ENCODE data around the gene BNIP1. TPM values are rescaled to one million over a fixed set of nuclear protein-coding genes. Genes with fewer than 3 reads are reported as not detected.

BNIP1 gene
- total and polyA plus RNA-seq, 2 of the 4 experiments (the other 2 are of a cell fraction): 24.3 to 35.3 TPM

DNA sequence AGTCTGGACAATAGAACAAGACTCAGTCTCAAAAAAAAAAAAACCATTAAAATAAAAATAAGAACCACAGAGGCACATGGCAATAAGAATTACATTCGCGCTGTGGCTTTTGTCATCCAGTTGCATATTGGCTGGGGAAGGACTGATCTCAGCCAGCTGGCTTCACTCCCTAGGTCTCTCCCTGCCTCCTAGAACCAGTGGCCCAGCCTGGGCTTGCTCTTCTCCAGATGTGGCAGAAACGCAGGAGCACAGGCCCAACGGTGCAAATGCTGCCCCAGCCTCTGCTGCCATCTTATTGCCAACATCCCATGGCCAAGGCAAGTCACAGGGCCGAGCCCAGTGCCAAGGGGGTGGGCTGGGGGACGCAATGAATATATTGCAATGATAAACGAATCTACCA, 53.7 kb downstream of the BNIP1 start:
- Histone ChIP-seq H3K23ac (ENCODE audit: low read depth, low read length) (no peak overlapping the region), H3K9me1 (ENCODE audit: insufficient read depth, low read length) (no peaks in the 10 kb centered on the region), H4K5ac (ENCODE audit: low read depth, low read length) (no peak overlapping the region), H3K4me2 (ENCODE audit: low read depth, low read length) (no peak overlapping the region), H2BK15ac (ENCODE audit: low read depth, low read length) (no peak overlapping the region), H2BK5ac (ENCODE audit: low read depth, low read length, poor library complexity, severe bottlenecking) (no peak overlapping the region), H3K4me3 (ENCODE audit: insufficient read depth, low read depth, low read length) (no peak overlapping the region), H3K56ac (ENCODE audit: extremely low read depth, insufficient read depth, low read length) (no peak overlapping the region), H3K9me3 (ENCODE audit: control insufficient read depth, insufficient read depth, low read length) (peaks cover 10% of the 10 kb centered on the region), H3K36me3 (ENCODE audit: control insufficient read depth, insufficient read depth, low read length) (no peaks in the 10 kb centered on the region), H4K8ac (ENCODE audit: low read depth in 2 of 2, low read length in 2 of 2) (no peak overlapping the region), H3K14ac (replicated peaks; ENCODE audit: low read depth, low read length) (no peak overlapping the region), H4K20me1 (ENCODE audit: insufficient read depth, low read length) (no peaks in the 10 kb centered on the region), H3K27me3 (ENCODE audit: control insufficient read depth, insufficient read depth, low read length) (peaks cover 48% of the 10 kb centered on the region), H3K27ac (ENCODE audit: insufficient read depth, low read length) (no peak overlapping the region), H2AK9ac (replicated peaks; ENCODE audit: low read depth, low read length, poor library complexity) (no peak overlapping the region), H3K18ac (ENCODE audit: low read depth, low read length) (no peak overlapping the region), H3K4me1 (ENCODE audit: control insufficient read depth, insufficient read depth, low read length) (peaks cover 6% of the 10 kb centered on the region; the same call in 1 of the 2 replicates), H3K4ac (ENCODE audit: low read depth, low read length) (no peak overlapping the region), H2BK20ac (ENCODE audit: low read depth, low read length) (no peak overlapping the region), H2BK120ac (ENCODE audit: low read depth, low read length) (no peak overlapping the region), H2AK5ac (ENCODE audit: low read depth, low read length) (no peak overlapping the region), H2AFZ (replicated peaks; ENCODE audit: low read length, poor library complexity) (no peak overlapping the region), H3K79me1 (ENCODE audit: low read depth in 1 of 2, low read length in 2 of 2) (no peaks in the 10 kb centered on the region), H3K9ac (ENCODE audit: low read depth, low read length) (no peak overlapping the region), H4K91ac (ENCODE audit: insufficient read depth, low read depth, low read length) (no peak overlapping the region)
- intact Hi-C loops (cut with micrococcal nuclease): no loop called here
- in situ Hi-C loops (cut with MboI; ENCODE audit: low sequenced_read_pairs): no loop called here
- CTCF ChIA-PET: no interaction called here
- TF ChIP-seq RCOR1 (IDR thresholded peaks at IDR 0.05; ENCODE audit: insufficient replicate concordance, low read length): no peak
- TF ChIP-seq, protein P1, sequence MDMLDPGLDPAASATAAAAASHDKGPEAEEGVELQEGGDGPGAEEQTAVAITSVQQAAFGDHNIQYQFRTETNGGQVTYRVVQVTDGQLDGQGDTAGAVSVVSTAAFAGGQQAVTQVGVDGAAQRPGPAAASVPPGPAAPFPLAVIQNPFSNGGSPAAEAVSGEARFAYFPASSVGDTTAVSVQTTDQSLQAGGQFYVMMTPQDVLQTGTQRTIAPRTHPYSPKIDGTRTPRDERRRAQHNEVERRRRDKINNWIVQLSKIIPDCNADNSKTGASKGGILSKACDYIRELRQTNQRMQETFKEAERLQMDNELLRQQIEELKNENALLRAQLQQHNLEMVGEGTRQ (IDR thresholded peaks at IDR 0.05; ENCODE audit: low read depth, low read length): no peak
- no peak for TF ChIP-seq BHLHE40 (IDR thresholded peaks at IDR 0.05; ENCODE audit: low read depth, low read length)
- TF ChIP-seq NFE2L2 (IDR thresholded peaks at IDR 0.05; ENCODE audit: low read depth, low read length): no peak
- no peak for TF ChIP-seq MAFK (IDR thresholded peaks at IDR 0.05; ENCODE audit: low read depth, low read length)
- WGBS, 2 experiments (ENCODE audit: extremely low coverage in 2 of 2, insufficient read length in 1 of 2): 53% methylated on average over 2 of the region's 7 CpGs; no CpG with 5 or more reads in 1 of the 2 experiments
- POLR2A ChIA-PET (ENCODE audit: unreplicated experiment): no interaction called here
- dilution Hi-C loops (cut with HindIII; ENCODE audit: low sequenced_read_pairs, unreplicated experiment): no loop called here
- ATAC-seq (ENCODE audit: low read depth) (no peak), DNase-seq (no peak)
- no TSS peak for BruUV-seq (replicated peaks)
